Embryonic facial prominence (tissue), 1 donor: ENCODE results near the gene FRYL.
"Not testable (repeated sequence)": the region's sequence is repeated elsewhere in the genome, so short reads cannot be mapped to it uniquely, and the experiment has no call there.

Source experiments
- DNase-seq: peaks from one replicate; pipeline ENCODE4 v3.0.0-alpha.2; 2016; ENCODE audit errors: extremely low spot score

The FRYL gene

DNA sequence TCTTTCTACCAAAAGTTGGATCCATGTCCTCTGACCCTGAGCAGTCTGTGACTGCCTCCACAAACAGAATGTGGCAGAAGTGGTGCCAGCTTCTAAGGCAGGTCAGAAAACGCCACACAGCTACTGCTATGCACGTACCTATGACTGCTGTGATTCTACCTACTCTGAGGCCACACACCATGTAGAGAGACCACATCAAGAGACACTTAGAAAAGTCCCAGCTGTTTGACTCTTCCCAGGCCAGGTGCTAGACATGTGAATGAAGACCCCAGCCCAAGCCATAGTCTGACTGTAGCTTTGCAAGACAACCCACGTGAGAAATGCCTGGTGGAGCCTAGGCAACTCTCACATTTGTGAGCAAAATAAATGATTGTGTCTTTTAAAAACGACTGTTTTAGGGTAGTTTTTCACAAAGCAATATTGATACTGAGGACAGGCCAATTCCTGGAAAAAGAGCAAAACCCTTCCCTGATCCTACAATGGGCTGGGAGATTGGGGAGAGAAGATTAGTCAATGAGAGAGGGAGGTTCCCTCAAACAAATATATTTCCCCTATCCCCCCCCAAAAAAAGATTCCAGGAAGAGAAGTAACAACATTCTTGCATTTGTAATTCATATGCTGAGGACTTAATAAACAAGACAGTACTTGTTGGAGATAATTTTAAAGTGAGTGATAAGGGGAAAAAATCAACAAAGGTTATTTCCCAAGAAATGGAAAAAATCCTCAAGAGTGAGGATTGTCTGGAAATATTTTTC, 33.3 kb downstream of the FRYL start:
- no peak for DNase-seq

DNA sequence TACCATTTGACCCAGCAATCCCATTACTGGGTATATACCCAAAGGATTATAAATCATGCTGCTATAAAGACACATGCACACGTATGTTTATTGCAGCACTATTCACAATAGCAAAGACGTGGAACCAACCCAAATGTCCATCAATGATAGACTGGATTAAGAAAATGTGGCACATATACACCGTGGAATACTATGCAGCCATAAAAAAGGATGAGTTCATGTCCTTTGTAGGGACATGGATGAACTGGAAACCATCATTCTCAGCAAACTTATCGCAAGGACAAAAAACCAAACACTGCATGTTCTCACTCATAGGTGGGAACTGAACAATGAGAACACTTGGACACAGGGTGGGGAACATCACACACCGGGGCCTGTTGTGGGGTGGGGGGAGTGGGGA, 34.9 kb downstream of the FRYL start:
- not testable (repeated sequence) for DNase-seq

DNA sequence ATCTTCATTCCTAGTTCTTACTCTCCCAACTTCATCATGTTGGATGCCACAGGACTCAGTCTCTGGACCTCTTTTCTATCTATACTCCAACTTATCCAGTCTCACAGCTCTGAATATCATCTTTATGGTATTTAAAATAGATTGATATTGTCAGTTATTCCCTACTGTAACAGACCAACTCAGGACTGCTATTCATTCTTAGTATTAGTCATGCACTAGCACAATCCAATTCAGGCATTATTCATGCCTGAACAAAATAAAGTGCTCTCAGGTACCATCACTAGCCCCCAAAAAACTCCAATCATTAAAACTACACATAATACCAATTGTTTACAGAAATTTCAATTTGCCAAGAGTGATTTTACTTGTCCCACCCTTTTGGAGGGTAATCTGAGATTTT, 37.7 kb downstream of the FRYL start:
- DNase-seq, result no peak

DNA sequence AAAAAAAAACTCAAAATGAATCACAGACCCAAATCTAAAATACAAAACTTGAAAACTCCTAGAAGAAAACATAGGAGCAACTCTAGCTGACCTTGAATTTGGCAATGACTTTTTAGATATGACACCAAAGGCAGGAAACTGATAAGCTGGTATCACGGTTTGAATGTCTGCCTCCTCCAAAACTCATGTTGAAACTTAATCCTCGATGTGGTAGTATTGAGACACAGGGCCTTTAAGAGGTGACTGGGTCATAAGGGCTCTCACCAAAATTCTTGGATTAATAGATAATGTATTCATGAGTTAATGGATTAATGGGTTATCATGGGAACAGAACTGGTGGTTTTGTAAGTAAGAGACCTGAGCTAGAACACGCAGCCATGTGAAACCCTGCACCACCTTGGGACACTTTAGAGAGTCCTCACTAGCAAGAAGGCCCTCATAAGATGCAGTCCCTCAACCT, 40.5 kb downstream of the FRYL start:
- no peak for DNase-seq

DNA sequence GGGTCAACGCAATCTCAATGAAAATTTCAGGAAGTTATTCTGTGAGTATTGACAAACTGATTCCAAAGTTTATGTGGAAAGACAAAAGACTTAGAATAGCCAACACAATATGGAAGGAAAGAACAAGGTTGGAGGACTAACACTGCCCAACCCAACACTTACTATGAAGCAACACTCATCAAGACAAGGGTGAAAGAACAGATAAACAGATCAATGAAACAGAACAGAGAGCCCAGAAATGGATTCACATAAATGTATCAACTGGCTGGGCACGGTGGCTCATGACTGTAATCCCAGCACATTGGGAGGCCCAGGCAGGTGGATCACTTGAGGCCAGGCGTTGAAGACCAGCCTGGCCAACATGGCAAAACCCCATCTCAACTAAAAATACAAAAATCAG, 41.2 kb downstream of the FRYL start:
- no peak for DNase-seq

DNA sequence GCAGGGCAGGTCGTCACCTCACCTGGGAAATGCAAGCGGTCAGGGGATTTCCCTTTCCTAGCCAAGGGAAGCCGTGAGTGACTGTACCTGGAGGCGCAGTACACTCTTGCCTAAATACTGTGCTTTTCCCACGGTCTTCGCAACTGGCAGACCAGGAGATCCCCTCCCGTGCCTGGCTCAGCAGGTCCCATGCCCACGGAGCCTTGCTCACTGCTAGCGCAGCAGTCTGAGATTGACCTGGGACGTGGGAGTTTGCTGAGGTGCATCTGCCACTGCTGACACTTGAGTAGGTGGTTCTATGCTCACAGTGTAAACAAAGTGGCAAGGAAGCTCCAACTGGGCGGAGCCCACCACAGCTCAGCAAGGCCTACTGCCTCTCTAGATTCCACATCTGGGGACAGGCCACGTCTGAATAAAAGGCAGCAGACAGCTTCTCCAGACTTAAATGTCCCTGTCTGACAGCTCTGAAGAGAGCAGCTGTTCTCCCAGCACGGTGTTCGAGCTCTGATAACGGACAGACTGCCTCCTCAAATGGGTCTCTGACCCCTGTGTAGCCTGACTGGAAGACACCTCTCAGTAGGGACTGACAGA, 51.1 kb downstream of the FRYL start:
- not testable (repeated sequence) for DNase-seq

DNA sequence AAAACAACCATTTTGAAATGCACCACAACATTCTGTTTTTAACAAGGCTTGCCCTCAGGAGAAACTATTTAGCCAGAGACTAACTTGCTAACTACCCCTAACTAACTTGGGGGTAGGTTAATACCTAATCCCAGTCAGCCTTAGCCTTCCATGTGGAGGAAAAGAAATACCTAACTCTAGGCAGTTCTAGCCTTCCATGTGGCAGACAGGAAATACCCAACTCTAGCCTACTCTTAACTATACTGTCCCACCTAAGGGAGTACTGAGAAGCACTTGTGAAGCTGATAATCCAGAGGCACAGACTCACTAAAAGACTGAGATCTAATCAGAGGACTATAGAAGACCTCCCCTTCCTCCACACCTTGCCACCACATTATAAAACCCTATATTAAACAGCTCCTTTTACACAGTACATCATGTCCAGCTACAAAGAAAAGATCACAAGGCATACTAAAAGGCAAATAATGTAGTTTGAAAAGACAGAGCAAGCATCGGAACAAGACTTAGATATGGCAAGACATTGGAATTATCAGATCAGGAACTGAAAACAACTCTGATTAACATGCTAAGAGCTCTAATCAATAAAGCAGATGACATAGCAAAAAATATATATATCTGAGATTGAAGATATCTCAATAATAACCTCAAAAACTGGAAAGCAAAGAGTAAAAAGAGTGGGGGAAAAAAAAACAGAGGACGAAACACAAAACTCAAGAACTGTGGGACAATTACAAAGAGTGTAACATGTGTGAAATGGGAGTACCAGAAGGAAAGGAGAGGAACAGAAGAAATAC, 52.2 kb downstream of the FRYL start:
- no peak for DNase-seq

DNA sequence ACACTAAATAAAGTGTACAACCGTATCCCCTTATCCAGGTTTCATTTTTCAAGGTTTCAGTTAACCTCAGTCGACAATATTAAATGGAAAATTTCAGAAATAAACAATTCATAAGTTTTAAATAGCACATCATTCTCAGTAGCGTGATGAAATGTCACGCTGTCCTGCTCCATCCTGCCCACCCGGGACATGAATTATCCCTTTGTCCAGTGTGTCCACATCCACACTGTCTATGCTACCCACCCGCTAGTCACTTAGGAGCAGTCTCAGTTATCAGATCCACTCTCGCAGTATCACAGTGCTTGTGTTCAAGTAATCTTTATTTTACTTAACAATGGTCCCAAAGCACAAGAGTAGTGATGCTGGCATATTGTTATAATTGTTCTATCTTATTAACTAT, 54.7 kb downstream of the FRYL start:
- DNase-seq, result no peak

DNA sequence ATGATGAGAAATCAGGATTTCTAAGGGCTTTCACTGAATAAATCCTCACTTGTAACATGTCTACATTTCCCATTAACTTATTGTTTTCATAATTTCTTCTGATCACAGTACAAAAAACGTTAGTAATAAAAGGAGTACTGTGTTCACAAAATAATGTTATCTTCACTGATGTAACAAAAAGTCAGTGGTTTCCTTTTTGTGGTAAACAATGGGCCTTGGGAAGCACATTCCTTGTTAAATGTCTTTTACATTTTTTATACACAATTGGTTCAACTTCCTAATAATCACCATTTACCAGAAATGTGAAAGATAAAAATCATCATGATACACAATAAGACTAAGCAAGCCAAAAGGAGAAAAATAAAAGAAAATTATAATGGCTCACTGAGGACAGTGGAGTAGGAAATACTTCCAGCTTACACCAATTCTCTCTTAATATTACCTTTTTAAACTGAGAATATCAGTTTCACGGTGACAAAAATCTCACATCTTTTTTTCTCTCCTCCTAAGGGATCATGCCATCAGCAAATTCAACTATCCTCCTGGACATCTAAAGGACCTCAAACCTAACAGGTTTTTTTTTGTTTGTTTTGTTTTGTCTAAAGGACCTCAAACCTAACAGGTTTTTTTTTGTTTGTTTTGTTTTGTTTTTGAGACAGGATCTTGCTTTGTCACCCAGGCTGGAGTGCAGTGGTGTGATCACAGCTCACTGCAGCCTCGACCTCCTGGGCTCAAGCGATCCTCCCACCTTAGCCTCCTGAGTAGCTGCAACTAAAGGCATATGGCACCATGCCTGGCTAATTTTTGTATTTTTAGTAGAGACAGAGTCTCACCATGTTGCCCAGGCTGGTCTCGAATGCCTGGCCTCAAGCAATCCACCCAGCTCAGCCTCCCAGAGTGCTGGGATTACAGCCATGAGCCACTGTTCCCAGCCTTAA, 57.3 kb downstream of the FRYL start:
- no peak for DNase-seq

DNA sequence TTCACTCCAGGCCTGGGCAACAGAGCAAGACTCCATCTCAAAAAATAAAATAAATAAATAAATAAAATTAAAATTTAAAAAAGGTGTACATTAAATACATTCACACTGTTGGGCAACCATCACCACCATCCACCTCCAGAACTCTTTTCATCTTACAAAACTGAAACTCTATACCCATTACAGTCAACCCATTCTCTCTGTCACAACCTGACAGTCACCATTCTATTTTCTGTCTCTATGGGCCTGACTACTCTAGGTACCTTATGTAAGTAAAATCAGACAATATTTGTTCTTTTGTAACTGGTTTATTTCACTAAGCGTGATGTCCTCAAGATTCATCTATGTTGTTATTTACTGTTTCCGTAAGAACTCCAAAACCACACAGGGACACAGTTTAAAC, 59.6 kb downstream of the FRYL start:
- no peak for DNase-seq

DNA sequence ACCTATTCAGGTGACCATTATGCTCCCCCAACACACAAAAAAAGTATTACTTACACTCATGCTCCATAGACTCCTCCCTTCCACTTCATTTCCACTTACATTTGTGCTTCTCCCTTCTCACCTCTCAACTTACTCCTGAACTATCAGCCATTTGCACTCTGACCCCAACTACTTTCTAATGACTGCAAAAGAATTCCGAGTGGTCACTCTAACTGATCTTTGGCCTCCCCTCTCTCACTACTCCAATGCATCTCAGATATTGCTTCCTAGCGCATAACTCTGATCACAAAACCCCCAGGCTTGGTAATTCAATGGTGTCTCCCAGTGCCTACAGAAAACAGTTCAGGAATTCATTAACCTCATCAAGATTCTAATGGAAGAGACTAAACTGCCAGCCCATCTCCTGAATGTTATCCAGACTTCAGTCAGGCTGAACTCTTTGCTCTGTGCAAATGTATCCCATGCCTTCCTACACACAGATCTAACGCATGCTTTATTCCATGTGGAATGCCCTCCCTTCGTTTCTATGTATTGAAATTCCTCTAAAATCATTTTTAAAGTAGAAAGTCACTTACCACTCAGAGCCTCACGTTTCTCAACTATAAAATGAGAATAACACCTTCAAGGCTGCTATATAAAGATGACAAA, 61.1 kb downstream of the FRYL start:
- DNase-seq, result no peak

DNA sequence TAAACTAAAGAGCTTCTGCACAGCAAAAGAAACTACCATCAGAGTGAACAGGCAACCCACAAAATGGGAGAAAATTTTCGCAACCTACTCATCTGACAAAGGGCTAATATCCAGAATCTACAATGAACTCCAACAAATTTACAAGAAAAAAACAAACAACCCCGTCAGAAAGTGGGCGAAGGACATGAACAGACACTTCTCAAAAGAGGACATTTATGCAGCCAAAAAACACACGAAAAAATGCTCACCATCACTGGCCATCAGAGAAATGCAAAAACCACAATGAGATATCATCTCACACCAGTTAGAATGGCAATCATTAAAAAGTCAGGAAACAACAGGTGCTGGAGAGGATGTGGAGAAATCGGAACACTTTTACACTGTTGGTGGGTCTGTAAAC, 63.8 kb downstream of the FRYL start:
- not testable (repeated sequence) for DNase-seq

DNA sequence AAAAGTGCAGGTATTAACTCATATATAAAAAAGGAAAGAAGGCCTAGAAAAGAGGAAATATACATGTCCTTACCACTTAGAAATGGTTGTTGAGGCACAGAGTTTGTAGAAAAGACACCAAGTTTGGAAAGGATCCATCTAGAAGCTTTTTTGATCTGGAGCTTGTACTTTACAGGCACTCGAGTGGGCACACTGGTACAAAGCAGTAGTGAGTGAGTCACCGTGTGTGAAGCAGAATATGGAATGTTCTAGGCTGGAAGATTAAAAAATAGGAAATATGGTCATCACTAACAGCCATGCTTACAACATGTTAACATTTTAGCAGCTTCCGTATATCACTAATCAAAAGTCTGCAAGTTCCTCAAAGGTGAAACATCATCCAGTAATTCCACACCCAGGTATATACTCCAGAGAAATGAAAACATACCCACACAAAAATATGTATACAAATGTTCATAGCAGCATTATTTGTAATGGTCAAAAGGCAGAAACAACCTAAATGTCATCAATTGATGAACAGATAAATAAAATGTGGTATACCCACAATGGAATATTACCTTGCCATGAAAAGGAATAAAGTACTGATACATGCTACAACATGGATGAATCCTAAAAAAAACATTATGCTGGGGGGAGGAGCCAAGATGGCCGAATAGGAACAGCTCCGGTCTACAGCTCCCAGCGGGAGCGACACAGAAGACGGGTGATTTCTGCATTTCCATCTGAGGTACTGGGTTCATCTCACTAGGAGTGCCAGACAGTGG, 69.5 kb downstream of the FRYL start:
- DNase-seq, result no peak

DNA sequence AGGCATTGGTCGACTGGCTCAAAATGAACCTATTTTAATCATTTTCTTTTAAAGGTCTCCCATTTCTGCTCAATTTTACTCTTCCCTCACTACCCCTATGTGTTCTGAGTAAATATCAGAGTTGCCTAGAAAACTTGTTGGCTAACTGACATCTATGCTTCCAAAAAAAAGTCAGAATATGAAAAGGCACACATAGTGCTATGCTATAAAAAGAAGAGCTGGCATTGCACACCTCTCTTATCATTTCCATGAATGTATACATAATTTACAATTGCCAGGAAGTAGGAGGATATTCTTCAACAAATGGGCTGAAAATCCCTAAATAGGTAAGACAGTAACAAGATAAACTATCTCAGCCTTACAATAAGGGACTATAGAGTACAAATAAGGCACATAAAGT, 70.2 kb downstream of the FRYL start:
- peak; percentile 2 for DNase-seq

DNA sequence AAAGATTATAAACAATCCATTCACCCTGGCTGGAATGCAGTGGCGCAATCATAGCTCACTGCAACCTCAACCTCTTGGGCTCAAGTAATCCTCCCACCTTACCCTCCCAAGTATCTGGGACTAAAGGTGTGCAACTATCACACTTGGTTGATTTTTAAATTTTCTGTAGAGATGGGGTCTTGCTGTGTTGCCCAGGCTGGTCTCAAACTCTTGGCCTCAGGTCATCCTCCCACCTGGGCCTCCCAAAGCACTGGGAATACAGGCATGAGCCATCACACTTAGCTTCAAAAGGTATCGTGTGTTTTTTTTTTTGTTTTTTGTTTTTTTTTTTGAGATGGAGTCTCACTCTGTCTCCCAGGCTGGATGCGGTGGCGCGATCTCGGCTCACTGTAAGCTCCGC, 71.5 kb downstream of the FRYL start:
- DNase-seq, result no peak

DNA sequence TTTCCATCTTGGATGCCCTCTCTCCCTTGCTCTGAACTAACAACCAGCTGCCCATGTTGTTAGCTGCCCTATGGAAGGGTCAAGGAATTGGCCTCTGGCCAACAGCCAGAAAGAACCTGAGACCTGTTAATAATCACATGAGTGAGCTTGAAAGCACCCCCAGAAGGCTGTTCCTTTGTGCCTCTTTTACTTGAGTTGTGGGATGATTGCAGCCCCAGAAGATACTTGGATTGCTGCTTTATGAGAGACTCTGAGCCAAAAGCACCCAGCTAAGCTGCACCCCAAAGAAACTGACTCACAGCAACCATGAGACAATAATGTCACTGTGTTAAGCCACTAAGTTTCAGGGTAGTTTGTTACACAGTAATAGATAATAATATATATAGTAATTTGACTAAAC, 73.3 kb downstream of the FRYL start:
- DNase-seq, result no peak

DNA sequence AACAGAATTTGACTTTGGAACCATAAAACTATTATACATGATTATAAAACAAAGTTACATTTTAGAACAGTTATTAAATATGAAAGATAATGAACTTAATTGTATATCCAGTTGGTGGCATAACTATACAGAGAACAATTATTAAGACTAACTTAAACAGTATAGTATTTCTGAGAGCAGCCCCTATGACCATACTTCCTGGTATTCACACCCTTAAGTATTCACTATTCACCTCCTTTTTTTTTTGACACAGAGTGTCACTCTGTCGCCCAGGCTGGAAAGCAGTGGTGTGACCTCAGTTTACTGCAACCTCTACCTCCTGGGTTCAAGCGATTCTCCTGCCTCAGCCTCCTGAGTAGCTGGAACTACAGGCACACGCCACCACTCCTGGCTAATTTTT, 74.5 kb downstream of the FRYL start:
- DNase-seq, result no peak

DNA sequence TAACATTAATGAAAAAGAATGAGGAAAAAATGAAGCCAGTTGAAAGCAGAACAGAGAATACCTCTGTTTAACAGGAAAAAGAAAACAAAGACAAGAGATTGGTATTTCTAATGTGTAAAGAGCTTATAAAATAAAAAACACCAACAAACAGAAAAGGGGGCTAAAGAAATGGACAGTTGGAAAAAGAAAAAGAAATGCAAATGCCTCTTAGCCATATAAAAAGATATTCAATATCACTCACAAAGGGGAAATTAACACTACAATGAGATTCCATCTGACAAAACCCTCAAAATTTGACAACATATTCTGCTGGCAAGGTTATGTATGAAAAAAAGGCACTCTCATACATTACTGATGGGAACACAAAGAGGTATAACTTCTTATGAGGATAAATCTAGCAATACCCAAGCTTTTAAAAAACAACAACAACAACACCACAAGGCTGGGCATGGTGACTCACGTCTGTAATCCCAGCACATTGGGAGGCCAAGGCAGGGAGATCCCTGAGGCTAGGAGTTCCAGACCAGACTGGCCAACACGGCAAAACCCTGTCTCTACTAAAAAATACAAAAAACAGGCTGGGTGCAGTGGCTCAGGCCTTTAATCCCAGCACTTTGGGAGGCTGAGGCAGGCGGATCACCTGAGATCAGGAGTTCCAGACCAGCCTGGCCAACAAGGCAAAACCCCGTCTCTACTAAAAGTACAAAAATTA, 75.8 kb downstream of the FRYL start:
- no peak for DNase-seq

DNA sequence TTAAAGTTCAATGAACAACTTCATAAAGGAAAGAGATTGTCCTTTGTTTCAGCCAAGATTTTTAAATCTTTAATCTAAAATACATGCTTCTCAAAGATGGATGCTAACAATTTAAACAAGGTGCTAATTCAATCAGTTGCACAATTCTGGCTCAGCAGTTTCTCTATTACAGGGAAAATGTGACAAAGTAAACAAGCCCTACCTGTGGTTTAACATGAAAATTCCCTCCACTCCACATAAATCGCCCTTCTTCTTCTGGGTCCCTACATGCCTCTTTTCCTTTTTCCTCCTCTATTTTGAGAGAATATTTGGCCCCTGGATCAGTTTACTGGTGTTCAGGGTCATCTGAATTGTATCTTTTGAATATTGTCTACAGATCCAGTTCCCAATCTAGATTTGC, 80.6 kb downstream of the FRYL start:
- DNase-seq, result no peak
